Activated T-cell treated with anti-CD3 and anti-CD28 coated beads for 1 hour (primary cell): ENCODE measurements around the gene ERLIN1.
"Not testable (repeated sequence)": the region's sequence is repeated elsewhere in the genome, so short reads cannot be mapped to it uniquely, and the experiment has no call there.

ENCODE experiments used
- DNase-seq: peaks from one replicate; pipeline ENCODE4 v3.0.0-alpha.2; 2020; ENCODE audit warnings: low read depth

Gene ERLIN1

DNA sequence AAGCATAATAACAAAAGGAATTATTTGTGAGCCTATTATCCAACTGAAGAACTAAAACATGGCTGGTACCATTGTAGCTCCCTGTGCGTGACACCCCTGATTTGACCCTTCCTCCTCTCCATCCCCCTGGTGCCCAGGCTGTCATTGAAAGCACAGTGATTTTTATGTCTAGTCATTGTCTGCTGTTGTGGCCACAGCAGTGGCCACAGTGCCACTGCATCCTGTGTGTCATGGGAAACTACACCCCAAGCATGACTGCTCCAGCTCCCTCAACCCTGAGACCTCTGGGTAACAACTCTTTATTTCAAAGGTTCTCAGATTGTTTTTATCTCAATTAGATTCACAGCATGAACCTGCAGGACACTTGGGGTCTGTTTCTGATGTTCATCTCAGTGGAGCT, 52.0 kb downstream of the ERLIN1 start:
- no peak for DNase-seq

DNA sequence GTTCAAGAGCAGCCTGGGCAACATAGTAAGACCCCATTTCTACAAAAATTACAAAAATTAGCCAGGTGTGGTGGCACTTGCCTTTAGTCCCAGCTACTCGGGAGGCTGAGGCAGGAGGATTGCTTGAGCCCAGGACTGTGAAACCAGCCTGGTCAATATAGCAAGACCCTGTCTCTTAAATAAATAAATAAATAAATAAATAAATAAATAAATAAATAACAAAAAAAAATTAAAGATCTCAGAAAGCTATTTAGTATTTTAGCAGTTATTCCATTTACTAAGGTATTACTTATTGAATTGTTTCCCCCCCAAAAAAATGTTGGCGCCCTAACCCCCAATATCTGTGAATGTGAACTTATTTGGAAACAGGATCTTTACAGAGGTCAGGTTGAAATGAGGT, 53.4 kb downstream of the ERLIN1 start:
- no peak for DNase-seq

DNA sequence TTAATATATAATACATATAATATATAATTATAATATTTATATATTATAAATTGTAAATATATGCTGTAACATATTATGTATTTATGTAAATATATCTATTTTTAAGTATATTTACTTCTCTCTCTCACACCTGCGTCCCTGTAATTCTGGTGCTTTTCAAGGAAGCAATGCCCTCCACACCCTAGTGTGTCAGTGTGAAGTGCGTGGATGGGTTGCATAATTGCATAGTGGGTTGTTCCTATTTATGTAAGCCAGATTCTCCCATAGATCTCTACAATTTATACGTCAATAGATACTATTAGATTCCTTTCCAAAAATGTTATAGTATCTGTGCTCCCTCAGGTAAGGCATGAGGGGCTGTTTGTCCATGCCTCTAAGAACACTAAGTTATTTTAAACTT, 54.3 kb downstream of the ERLIN1 start:
- no peak for DNase-seq

DNA sequence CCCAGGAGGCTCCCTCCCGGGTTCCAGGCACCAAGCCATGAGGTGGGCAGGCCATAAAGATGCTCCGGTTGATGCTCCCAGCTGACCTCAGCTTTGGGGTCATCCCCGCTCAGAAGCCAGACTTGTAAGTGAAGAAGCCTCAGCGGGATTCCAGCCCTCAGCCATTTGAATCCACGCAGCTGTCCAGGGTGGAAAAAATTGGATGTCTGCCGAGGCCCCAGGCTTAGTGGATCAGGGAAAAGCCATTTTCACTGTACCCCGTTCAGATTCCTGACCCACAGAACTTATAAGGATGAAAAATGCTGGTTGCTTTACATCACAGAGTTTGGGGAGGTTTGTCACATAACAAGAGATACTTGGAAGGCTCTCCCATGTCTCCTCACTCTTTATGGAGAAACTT, 55.0 kb downstream of the ERLIN1 start:
- no peak for DNase-seq

DNA sequence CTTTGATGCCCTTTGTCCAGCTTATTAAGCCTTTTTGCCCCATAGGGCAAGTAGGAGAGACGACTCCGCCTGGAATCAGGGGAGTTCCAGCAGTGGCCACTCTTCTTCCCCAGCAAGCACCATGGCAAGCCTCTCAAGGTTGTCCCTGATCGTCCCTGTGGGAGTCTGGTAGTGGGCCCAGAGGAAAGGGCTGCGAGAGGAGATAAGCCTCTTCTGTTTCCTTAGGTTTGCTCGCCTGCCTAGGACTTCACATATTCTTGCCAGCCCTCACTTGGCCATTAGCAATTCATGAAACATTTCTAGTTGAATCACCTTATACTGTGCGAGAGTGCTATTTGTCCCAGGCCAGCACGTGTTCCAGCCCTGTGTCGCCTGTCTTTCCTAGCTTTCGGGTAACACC, 56.4 kb downstream of the ERLIN1 start:
- no peak for DNase-seq

DNA sequence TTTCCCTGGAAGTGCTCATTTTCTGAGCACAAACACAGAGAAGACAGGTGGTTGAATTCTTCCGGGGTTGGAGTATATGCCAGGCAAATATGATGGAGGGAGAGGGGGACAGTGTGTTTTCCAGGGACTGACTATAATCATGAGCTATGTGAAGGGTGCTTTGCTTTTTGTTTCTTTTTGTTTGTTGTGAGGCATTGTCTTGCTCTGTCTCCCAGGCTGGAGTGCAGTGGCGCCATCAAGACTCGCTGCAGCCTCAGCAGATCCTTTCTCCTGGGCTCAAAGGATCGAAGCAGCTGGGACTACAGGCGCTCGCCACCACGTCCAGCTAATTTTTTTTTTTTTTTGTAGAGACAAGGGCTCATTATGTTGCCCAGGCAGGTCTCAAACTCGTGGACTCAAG, 56.9 kb downstream of the ERLIN1 start:
- DNase-seq: no peak

DNA sequence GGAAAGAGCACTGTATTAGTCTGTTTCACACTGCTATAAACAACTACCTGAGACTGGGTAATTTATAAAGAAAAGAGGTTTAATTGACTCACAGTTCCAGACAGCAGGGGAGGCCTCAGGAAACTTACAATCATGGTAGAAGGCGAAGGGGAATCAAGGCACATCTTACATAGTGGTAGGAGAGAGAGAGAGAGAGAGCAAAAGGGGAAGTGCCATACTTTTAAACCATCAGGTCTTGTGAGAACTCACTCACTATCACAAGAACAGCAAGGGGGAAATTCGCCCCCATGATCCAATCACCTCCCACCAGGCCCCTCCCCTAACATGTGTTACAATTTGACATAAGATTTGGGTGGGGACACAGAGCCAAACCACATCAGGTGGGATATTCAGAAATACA, 60.5 kb downstream of the ERLIN1 start:
- not testable (repeated sequence) for DNase-seq

DNA sequence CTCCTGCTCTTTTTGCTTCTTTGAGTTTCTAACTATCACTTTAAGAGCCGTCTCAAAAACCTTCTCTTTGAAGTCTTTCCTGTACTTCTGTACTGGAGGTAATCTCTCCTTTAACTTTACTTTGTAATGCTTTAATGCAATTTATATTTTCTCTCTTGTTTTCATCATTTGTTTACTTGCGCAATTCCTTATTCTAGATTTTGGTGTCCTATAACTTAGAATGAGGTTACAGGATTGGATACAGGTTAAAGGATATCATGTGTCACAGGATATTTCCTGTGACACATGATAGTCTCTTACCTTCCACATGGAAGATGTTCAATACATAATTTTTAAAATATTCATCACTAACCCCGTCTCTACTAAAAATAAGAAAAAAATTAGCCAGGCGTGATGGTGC, 61.7 kb downstream of the ERLIN1 start:
- DNase-seq: no peak

DNA sequence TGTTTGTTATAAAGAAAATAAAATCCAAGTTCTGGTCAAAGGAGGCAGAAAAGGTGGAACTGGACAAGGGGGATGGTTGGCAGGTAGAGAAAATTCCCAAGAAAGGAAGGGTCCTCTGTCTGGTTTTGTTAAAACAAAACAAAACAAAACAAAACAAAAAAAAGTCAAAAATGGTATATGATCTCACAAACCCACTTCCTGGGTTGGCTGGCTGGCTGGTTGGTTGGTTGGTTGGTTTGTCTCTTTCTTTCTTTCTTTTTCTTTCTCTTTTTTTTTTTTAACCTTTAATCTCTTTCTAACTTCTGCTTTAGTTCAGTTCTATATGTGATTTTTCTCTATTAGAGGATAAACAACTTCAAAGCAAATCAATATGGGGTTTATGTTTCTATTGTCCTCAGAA, 63.0 kb downstream of the ERLIN1 start:
- no peak for DNase-seq

DNA sequence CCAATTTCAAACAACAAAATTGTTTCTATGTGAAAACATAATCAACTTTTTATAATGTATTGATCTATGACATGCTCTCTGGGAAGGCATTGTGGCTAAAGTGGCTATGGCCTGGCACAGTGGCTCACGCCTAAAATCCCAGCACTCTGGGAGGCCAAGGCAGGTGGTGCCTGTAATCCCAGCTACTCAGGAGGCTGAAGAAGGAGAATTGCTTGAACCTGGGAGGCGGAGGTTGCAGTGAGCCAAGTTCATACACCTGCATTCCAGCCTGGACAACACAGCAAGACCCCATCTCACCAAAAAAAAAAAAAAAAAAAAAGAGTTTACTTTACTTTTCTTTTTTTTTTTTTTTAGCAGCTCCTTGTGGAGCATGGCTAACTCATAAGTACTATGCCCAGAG, 65.3 kb downstream of the ERLIN1 start:
- DNase-seq: no peak

DNA sequence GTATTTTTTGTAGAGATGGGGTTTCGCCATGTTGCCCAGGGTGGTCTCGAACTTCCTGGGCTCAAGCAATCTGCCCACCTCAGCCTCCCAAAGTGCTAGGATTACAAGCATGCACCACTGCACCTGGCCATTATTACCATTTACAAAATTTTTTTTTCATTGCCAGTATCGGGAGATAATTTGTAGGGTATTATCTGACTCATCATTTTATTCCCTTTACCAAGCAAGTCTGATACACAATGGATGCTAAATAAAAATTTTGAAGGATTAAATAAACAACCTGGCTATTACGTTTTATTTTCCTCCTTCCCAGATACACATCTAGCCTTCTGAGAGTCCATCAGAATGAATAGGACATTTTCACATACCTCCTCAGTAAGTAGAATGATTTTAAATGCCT, 66.1 kb downstream of the ERLIN1 start:
- DNase-seq: no peak

DNA sequence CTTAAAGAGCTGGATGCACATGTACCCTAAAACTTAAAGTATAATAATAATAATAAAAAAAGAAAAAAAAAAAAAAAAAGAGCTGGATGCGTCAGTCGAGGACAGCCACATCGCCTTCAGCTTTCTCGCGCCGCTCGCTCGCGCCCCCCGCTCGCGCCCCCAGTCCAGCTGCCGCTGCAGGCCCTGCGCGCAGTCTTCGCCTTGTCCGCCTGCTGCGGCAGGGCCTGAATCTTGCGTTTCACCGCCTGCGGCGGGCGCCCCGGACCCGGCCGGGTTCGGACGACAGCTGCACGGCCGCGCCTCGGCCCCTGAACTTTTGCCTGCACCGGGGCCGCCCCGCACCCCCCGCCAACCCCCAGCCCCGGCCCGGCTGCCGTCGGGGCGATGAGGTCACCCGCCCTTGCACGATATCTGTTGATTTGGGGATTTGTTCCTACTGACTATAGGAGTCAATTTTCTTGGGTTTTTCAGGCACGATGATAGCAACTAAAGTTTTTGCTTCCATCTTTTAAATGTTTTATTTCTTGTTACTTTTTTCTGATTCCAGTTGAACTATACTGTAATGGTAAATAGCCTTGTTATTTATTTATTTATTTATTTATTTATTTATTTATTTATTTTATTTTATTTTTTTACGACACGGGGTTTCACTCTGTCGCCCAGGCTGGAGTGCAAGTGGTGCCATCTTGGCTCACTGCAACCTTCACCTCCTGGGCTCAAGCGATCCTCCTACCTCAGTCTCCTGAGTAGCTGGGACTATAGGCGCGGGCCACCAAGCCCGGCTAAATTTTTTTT, 70.7 kb downstream of the ERLIN1 start:
- DNase-seq: no peak

DNA sequence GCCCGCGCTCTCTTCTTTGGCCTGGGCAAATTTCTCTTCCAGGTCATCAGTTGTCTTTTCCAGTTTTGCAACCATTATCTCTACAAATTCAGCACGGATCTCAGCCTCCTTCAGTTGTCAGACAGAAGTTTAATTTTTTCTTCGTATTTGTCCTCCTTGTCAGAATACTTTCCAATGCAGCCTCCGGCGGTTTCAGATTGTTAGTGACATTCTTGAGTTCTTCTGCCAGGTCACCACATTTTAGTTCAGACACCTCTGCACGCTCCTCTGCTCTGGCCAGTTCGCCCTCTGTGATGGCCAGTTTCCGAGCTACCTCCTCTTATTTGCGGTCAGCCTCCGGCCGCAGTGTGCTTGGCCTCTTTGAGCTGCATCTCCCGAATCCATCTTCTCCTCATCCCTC, 71.4 kb downstream of the ERLIN1 start:
- no peak for DNase-seq

DNA sequence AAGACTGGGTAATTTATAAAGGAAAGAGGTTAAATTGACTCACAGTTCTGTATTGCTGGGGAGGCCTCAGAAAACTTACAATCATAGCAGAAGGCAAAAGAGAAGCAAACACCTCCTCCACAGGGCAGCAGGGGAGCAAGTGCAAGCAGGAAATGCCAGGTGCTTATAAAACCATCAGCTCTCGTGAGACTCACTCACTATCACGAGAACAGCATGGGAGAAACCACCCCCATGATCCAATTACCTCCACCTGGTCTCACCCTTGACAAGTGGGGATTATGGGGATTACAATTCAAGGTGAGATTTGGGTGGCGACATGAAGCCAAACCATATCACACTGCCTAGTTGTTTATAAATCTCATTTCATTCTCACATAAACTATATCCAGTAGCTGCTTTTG, 76.2 kb downstream of the ERLIN1 start:
- no peak for DNase-seq

DNA sequence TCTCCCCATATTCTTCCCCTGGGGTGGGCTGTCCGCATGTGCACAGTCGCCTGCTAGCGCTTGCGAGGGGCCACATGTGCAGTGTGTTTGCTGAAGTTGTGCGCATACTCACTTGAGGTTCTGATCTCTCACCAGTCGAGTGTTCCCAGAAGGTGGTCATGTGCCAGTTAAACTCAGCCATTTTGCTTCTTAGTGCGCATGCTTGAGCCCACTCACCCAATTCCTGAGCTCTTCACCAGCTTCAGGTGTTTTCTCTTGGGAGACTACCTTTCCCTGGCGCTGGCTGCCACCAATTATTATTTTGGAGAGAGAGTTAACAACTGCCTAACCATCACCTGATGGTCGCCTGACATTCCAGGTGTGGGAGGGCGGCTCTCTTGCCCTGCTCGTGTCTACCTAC, 79.0 kb downstream of the ERLIN1 start:
- no peak for DNase-seq

DNA sequence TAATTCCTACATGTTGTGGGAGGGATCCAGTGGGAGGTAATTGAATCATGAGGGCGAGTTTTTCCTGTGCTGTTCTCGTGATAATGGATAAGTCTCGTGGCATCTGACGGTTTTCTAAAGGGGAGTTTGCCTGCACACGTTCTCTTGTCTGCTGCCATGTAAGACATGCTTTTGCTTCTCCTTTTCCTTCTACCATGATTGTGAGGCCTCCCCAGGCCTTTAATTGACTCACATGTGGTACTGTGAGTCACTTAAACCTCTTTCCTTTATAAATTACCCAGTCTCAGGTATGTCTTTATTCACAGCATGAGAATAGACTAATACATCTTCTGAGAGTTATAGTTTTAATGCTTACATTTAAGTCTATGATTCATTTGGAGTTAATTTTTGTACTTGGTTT, 81.5 kb downstream of the ERLIN1 start:
- no peak for DNase-seq

DNA sequence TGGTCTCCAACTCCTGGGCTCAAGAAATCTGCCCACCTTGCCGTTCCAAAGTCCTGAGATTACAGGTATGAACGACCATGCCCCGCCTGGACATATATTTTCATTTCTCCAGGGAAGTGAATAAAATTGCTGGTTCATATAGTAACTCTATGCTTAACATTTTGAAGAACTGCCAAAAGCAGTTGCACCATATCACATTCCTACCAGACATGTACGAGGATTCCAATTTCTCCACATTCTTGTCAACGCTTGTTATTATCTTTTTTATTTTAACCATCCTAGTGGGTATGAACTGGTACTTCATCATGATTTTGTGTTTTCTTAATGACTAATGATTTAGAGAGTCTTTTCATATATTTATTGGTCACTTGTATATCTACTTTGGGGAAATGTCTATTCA, 82.2 kb downstream of the ERLIN1 start:
- no peak for DNase-seq

DNA sequence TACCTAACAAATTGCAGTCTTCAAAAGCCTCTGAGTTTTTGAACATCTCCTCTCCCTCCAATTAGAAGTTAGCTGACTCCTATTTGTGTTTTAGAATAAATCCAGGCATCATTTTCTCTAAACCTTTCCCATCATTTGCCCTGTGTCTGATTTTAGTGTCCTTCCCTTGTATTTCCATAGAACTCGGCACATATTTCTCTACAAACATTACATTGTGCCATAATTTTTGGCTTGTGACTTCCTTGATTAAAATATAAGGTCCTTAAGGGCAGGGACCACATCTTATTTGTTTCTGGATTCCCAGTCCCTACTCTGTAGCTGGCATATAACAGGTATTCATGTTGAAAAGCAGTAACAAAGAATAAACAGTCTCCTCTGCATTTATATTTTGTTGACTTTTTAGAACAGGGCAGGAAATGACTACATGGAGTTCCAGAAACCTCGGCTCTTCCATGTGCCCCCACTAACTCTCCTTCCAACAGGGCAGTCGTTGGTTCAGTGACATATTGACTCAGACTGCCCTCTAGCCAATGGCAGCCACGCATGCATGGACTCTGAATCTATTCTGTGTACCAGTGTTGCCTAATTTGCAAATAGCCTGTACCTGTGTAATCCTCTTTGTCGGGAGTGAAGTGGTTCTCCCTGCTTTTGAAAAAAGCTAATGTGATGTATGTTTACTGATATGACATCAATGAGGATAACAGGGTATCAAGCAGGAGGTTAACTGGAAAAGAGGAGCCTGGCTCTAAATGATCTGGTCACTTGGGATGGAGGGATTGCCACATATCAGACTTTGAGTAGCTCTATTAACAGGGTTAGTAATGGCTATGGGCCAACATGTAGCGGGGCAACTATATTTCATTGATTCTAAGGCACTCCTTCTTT, 84.4 kb downstream of the ERLIN1 start:
- no peak for DNase-seq

DNA sequence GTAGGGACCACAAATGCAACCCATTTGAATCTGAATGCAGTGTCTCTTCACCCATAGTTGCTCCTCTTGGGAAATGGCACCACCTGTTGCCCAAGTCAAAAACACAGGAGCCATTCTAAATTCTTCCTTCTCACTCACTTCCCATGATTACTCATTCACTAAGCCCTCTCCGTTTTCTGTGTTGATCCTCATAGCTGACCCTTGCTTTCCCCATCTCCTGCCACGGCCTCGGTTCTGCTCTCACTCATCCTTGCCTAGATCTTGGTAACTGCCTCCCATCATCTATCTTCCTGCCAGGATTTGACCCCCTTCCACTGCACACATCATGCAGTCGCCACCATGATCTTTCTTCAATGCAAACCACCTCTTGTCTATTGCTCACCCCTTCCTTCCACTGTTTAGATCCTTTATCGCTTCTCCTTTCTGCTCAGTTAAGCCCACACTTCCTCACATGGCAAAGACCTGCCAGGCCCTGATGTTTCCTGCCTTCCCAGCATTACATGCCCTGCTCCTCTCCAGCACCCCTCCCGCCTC, 85.1 kb downstream of the ERLIN1 start:
- no peak for DNase-seq
